Fibroblast of skin of back (primary cell): ENCODE measurements around the gene HIPK2. TPM values are rescaled to one million over a fixed set of nuclear protein-coding genes. Genes with fewer than 3 reads are reported as not detected.

Source experiments
- DNase-seq: peaks from one replicate; pipeline ENCODE4 v3.0.0-alpha.2; 2013
- polyA plus RNA-seq, 2 experiments: library from polyadenylated mRNA; unstranded; fragments of 120-200 nt; gene quantifications; one replicate each; pipeline ENCODE4 v1.2.1, GENCODE V29; 2013; ENCODE audit not compliant: insufficient read length in 2 of 2

The HIPK2 gene
- polyA plus RNA-seq (2013, experiment 1 of 2; ENCODE audit: insufficient read length): 16.9 TPM
- 14.2 TPM for polyA plus RNA-seq (2013, experiment 2 of 2; ENCODE audit: insufficient read length)

- peak; percentile 84 for DNase-seq
These were observed at the start of gene HIPK2 for GRCh38 chr7:139777948-139778841. Gene HIPK2, minus strand, starts transcription at chr7:139777998. Its CDS starts 375 bp downstream, at chr7:139777623.

DNA sequence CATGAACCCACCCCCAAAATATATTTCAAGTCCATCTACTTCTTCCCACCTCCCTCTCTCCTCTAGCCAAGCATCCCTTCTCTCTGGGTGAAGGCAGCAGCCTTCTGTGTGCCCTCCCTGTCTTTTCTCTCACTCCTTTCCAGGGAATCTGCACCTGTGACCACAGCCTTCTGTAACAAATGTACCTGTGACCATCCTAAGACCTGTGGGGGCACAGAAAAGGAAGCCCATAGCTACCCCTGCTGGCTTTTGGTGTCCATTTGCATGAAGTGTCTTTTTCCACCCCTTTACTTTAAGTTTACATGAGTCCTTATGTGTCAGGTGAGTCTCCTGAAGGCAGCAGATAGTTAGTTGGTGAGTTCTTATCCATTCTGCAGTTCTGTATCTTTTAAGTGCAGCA is 49.2 kb upstream of the HIPK2 start:
- no peak for DNase-seq

GRCh38 chr7:139825666-139826290 is 48.0 kb upstream of the HIPK2 start:
- DNase-seq: peak; percentile 65

- no peak for DNase-seq
These were observed 46.2 kb upstream of the HIPK2 start for GRCh38 chr7:139823959-139824521.

DNA sequence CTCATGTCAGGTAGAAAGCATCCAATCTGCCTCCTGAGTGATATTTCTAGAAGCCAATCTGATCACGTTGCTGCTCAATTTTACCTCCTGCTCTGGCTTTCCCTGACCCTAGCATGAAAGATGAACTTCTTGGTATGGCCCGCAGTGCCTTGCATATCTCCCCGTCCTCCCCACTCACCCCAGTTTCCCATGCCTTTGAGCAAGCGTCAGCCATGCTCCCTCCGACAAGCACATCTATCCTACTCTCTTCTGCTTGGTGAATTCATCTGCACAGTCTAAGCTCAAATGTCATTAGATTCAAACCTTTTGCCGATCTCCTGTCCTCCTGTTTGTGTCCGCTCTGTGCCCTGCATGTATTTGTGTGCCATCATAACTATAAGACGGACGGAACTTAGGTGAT is 45.1 kb upstream of the HIPK2 start:
- no peak for DNase-seq

GRCh38 chr7:139821349-139822105 is 43.7 kb upstream of the HIPK2 start:
- DNase-seq: no peak

DNA sequence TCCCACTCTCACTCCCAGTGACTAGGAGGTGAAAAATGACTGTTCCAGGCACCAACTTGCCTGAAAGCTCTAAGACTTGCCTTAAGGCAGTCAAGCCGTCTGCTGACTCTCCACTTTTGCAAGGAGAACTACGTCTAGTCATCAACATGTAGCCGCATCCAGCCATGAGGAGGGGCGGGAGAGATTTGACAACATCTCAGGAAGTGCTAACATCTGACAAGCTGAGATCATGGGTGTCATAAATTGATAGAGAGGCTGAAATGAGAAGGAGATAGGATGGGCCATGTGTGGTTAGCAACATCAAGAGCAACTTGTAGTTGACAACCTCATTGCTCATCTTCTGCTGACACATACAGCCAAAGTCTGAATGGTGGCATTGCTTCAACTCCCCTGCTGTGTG is 42.3 kb upstream of the HIPK2 start:
- no peak for DNase-seq

DNA sequence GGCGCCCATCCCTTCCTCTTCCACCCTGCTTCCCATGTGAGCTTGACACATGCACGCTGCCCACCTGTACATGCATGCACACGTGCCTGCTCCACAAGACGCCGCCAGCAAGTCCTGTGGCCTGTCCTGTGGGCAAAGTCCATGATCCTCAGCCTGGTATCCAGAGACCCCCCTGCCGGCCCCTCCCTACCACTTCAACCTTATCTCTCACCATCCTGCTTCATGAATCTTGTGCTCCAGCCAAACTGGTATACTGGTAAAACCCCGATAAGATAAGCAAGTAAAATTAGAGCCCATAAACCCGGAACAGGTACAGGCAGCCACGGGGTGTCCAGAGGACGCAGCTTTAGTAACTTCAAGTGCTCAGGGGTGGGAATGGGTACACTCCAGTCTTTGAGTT is 39.5 kb upstream of the HIPK2 start:
- no peak for DNase-seq

- no peak for DNase-seq
These were observed 35.9 kb upstream of the HIPK2 start for GRCh38 chr7:139813689-139814088.

GRCh38 chr7:139813151-139813550 is 35.4 kb upstream of the HIPK2 start:
- DNase-seq: no peak

GRCh38 chr7:139811066-139811465 is 33.3 kb upstream of the HIPK2 start:
- DNase-seq: no peak

DNA sequence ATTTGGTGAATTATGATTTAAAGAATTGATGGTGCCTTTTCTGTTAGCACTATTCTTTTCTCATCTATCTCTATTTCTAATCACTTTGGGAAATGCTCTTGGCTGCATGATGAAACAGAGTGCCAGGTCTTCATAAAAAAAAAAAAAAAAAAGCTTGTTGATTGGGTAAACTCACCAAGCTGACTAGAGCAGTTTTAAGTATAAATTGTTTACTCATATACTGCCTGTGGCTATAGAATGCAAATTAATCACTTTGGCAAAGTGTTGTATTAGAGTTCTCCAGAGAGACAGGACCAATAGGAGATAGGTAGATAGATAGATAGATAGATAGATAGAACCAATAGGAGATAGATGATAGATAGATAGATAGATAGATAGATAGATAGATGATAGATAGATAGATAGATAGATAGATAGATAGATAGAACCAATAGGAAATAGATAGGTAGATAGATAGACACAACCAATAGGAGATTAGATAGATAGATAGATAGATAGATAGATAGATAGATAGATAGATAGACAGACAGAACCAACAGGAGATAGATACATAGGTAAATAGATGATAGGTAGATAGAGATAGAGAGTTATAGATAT is 31.1 kb upstream of the HIPK2 start:
- no peak for DNase-seq

- no peak for DNase-seq
These were observed 30.6 kb upstream of the HIPK2 start for GRCh38 chr7:139808427-139808826.

GRCh38 chr7:139807009-139807408 is 29.2 kb upstream of the HIPK2 start:
- DNase-seq: no peak

DNA sequence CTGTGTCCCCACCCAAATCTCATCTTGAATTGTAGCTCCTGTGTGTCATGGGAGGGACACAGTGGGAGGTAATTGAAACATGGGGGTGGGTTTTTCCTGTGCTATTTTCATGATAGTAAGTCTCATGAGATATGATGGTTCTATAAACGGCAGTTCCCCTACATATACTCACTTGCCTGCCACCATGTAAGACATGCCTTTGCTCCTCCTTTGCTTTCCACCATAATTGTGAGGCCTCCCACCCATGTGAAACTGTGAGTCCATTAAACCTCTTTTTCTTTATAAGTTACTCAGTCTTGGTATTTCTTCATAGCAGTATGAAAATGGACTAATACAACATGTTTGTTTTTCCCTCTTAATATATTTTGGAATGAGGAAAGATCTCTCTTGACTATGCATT is 26.8 kb upstream of the HIPK2 start:
- no peak for DNase-seq

DNA sequence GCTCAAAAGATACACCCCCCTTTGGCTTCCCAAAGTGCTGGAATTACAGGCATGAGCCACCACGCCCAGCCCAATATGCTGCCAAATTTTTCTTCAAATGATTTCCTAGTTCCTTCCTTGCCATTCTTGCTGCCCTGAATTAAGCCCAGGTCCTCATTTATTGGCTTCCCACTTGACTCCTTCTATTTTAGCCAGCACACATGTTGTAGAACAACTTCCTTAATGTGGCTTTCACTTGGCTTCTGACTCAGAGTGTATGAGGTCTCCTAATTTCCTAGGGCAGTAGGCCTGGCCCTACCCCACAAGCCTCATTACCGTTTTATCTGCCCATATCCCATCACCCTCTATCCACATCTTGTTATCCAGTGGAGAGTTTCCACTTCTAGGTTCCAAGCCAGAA is 21.8 kb upstream of the HIPK2 start:
- no peak for DNase-seq

DNA sequence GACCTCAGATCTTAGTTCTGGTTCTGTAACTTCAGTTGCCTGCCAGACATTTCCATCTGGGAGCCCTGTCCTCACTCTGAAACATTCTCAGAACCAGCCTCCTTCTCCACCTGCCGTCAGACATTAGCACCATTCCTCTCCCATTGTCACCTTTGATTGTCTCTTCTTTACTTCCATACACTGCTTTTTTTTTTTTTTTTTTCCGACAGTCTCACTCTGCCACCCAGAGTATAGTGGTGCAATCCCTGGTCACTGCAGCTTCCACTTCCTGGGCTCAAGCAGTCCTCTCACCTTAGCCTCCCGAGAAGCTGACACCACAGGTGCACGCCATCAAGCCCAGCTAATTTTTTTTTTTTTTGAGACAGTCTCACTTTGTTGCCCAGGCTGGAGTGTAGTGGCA is 21.1 kb upstream of the HIPK2 start:
- no peak for DNase-seq

DNA sequence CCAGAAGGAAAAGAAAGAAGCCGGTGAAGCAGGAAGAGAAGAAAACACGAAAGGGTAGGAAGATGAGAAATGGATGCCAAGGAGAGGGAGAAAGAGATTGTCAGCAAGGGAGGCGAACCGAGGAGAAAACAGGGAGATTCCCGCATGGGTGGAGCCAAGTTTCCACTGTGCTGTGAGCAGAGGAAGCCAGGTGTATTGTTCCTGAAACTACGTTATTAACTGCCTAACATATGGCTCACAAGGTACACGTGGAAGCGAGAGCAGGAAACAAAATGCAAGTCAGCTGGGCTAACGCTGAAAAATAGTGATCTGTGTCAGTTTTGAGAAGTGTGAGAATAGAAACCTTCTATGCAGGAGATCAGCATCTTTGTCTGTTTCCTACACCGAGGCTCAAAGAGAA is 20.4 kb upstream of the HIPK2 start:
- DNase-seq: no peak

DNA sequence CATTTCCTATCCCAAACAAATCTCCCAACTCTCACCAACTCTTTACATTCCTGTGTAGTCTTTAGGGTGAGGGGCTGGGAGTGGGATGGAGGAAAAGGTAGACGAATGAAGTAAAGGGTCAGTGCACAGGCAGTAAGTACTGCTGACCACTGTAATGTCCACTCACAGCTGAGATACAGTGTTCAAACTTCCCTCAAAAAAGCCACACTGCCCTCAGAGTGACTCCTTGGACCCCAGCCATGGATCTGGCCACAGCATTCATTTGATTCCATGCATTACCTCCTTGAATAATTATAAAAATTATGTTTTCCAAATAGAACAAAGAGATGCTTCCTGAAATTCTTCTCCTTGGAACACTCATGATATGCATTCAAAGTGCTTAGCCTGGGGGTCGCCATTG is 19.8 kb upstream of the HIPK2 start:
- DNase-seq: no peak

DNA sequence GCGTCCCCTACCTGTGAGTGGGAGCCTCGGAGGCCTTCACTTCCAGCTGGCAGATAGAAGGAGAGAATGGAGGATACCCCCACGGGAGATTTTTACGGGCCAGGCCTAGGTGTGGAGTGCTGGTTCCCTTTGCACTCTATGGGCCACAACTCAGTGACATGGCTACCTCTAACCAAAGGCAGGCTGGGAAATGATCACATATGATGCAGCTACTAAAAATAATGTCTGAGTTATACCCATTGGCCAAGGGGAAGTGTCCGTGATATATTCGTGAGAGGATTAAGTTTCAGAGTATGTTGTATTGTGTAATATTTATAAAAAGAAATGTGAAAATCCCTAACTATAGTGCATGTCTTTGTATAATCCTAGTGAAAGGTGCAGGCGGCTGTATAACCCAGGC is 13.5 kb upstream of the HIPK2 start:
- DNase-seq: no peak

DNA sequence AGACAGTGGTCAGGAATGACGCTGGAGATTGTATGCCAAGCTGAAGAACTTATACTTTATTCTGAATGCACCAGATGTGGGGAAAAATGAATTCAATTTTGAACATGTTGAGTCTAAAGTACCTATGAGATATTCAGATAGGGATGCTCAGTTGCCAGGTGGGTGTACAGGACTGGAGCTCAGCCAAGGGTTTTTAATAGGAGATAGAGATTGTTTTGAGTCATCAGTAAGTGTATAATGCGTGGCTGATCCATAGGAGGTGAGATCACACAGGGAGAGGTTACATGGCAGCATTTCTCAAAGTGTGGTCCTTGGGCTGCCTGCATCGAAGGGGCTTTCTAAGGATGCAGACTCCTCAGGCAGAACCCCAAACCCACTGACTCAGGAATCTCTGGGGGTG is 6.8 kb upstream of the HIPK2 start:
- DNase-seq: no peak

DNA sequence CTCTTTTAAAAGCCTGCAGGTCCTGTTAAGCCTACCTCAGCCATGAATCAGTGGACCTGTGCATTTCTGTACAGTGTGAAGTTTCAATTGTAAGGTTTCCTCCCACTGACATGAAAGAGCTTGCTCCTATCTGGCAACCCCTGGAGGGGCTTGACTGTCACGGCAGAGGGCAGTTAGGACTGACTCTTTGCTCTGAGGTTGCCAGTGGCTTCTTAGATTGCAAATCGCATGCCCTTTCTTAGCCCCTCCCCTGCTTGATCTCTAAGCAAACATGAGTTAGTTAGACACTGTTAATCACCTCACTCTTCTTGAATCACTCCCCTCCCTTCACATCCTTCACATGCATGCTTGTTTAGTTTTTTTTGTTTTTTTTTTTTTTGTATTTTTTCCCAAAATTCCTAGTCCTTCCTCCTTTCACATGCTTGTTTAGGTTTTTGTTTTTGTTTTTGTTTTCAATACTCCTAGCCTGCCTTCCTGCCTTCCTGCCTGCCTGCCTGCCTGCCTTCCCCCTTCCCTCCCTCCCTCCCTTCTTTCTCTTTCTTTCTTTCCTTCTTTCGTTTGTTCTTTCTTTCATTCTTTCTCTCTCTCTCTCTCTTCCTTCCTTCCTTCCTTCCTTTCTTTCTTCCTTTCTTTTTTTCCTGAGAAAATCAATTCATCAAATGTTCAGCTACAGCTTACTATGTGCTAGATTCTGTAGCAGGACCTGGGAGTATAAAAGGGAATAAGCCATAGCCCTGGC is 6.0 kb upstream of the HIPK2 start:
- DNase-seq: no peak
